ENCODE measurements around the gene PAK1.

PAK1 gene

DNA sequence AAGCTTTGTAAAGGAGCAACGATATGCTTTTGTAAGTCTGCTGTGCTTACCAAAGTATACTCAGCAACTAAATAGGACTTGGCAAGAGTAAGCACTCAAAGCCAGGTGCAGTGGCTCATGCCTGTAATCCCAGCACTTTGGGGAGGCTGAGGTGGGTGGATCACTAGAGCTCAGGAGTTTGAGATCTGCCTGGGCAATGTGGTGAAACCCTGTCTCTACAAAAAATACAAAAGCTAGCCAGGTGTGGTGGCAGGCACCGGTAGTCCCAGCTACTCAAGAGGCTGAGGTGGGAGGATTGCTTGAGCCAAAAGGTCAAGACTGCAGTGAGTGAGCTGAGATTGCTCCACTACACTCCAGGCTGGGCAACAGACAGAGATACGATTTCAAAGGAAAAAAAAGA is 67.5 kb downstream of the PAK1 start:
- Histone ChIP-seq H3K9ac (ENCODE audit: low read length) (no peak overlapping the region), H3K9me3 (ENCODE audit: control insufficient read depth, insufficient read depth, low read depth, low read length) (no peaks in the 10 kb centered on the region), H3K36me3 (ENCODE audit: control insufficient read depth, insufficient read depth, low read length) (peaks cover 4% of the 10 kb centered on the region; the same call in 1 of the 2 replicates), H3K27ac (ENCODE audit: low read depth, low read length) (no peak overlapping the region), H3K27me3 (ENCODE audit: control insufficient read depth, insufficient read depth, low read length) (no peaks in the 10 kb centered on the region), H3K4me3 (ENCODE audit: low read depth, low read length) (no peak overlapping the region), H3K4me1 (ENCODE audit: control insufficient read depth, insufficient read depth, low read length) (peaks cover 53% of the 10 kb centered on the region)

DNA sequence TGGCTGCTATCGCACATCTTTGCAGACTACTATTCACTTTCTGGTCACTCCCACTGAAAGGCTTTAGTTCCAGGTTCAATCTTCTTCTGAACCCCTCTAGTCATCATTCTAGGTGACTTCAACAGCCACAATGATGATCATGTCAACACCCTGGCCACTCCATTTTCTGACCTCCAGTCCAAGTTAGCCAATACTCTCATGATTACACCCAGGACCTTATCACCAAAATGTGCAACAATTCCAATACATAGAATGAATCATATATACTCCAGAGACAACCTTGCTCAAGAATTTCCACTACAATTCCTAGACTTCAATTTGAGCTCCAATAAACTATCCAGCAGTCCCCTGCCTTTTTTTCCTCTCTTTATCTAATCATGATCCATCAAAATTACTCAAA is 70.7 kb downstream of the PAK1 start:
- H3K4me1 ChIP-seq (ENCODE audit: control insufficient read depth, insufficient read depth, low read length) = peaks cover 32% of the 10 kb centered on the region
- no peak overlapping the region for H3K27ac ChIP-seq (ENCODE audit: low read depth, low read length)
- no peak overlapping the region for H3K4me3 ChIP-seq (ENCODE audit: low read depth, low read length)
- peaks cover 8% of the 10 kb centered on the region; the same call in 1 of the 2 replicates for H3K36me3 ChIP-seq (ENCODE audit: control insufficient read depth, insufficient read depth, low read length)
- H3K9me3 ChIP-seq (ENCODE audit: control insufficient read depth, insufficient read depth, low read depth, low read length) = no peaks in the 10 kb centered on the region
- no peaks in the 10 kb centered on the region for H3K27me3 ChIP-seq (ENCODE audit: control insufficient read depth, insufficient read depth, low read length)
- H3K9ac ChIP-seq (ENCODE audit: low read length) = no peak overlapping the region

DNA sequence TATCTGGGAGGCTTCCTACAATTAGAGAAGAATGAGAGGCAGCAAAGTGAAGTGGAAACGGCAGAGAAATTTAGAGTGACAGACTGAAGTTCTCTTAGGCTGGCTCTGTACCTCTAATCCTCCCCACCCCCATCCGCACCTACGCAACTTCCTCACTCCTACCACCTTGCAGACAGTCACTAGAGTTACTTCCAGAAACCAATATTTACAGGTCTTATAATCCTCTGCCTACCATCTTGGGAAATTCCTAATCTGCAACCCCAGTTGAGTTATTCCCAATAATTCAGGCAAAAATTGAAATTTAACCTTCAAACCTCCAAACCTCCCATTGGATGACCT is 71.7 kb downstream of the PAK1 start:
- no peak overlapping the region for H3K27ac ChIP-seq (ENCODE audit: low read depth, low read length)
- H3K27me3 ChIP-seq (ENCODE audit: control insufficient read depth, insufficient read depth, low read length) = no peaks in the 10 kb centered on the region
- H3K9me3 ChIP-seq (ENCODE audit: control insufficient read depth, insufficient read depth, low read depth, low read length) = no peaks in the 10 kb centered on the region
- peaks cover 28% of the 10 kb centered on the region for H3K4me1 ChIP-seq (ENCODE audit: control insufficient read depth, insufficient read depth, low read length)
- H3K4me3 ChIP-seq (ENCODE audit: low read depth, low read length) = no peak overlapping the region
- H3K36me3 ChIP-seq (ENCODE audit: control insufficient read depth, insufficient read depth, low read length) = peaks cover 8% of the 10 kb centered on the region; the same call in 1 of the 2 replicates
- H3K9ac ChIP-seq (ENCODE audit: low read length) = no peak overlapping the region

DNA sequence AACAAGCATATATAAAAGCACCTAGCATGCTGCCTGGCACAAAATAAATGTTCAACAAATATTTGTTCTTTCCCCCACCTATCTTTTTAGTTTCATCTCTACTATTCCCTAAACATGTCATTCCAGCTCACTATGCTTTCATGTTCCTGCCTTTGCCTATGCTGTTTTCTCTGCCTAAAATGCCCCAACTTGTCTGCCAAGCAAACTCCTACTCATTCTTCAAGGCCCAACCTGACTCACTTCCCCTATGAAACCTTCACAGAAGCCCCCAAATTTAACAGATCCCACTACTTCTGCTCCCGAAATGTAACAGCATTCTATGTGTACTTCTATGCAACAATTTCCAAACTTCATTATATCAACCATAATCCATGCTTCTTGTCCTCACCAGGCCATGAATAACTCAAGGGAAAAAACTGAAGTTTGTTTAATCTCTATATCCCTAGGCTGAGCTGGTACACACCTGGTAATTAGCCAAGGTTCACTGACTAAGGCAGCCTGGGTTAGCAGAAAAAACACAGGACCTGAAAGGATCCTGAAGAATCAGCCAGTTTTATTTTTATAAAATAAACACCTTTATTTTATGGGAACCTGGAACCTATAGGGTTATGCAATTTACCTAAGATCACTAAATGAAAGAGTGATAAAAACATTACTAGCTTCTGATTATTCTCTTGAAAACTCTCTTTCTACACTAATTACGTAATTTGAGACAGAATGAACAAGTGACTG is 72.2 kb downstream of the PAK1 start:
- Histone ChIP-seq H3K4me1 (ENCODE audit: control insufficient read depth, insufficient read depth, low read length) (peaks cover 28% of the 10 kb centered on the region), H3K9me3 (ENCODE audit: control insufficient read depth, insufficient read depth, low read depth, low read length) (no peaks in the 10 kb centered on the region), H3K36me3 (ENCODE audit: control insufficient read depth, insufficient read depth, low read length) (peaks cover 8% of the 10 kb centered on the region; the same call in 1 of the 2 replicates), H3K27ac (ENCODE audit: low read depth, low read length) (no peak overlapping the region), H3K27me3 (ENCODE audit: control insufficient read depth, insufficient read depth, low read length) (no peaks in the 10 kb centered on the region), H3K4me3 (ENCODE audit: low read depth, low read length) (no peak overlapping the region), H3K9ac (ENCODE audit: low read length) (no peak overlapping the region)

DNA sequence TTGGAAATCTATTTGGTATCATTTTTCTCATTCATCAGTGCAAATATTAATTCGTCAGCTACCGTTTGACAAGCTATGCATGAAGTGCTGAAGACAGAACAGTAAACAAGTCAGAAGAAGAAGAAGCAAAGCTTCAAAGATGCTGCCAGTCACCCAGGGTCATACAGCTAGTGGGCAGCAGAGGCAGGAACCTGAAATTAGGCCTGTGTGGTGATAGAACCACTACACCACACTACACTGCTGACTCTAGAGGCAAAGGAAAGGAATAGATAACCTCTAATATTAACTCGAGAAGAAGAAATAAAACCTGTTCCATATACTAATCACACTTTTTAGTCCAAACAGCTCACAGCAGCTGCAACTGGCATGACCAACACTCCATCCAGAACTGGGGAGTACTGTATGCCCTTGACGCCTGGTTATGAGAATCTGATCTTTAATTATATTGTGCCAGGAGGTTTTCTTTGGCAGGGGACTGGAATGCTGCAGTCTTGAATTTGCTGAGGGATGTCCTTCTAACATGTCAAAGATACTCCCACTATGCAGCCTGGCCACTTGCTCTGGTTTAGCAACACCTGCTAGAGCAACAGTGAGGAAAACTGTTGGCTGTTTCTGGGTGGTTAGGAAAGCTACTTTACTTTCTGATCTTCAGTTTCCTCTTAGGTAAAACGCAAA is 73.0 kb downstream of the PAK1 start:
- no peak overlapping the region for H3K4me3 ChIP-seq (ENCODE audit: low read depth, low read length)

DNA sequence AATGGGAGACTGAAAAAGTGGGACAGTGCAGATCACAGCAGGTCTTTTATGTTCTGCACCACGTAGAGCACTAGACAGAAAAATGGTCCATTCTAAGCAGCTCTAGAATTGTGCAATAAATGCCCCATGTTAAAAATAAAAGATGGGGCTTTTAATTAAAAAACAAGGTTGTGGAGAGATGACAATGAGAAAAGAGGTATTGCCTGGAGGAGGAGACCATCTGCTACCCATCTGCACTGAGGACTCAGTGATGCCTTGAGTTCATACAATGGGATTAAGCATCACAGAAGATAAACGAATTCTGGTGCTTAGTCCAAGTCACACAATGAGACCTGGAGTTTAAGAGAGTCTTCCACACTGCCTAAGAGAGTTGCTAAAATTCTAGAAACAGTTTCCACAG is 73.6 kb downstream of the PAK1 start:
- Histone ChIP-seq H3K27me3 (ENCODE audit: control insufficient read depth, insufficient read depth, low read length) (no peaks in the 10 kb centered on the region), H3K36me3 (ENCODE audit: control insufficient read depth, insufficient read depth, low read length) (peaks cover 8% of the 10 kb centered on the region; the same call in 1 of the 2 replicates), H3K9me3 (ENCODE audit: control insufficient read depth, insufficient read depth, low read depth, low read length) (no peaks in the 10 kb centered on the region), H3K4me1 (ENCODE audit: control insufficient read depth, insufficient read depth, low read length) (peaks cover 33% of the 10 kb centered on the region), H3K9ac (ENCODE audit: low read length) (no peak overlapping the region), H3K4me3 (ENCODE audit: low read depth, low read length) (no peak overlapping the region), H3K27ac (ENCODE audit: low read depth, low read length) (no peak overlapping the region)

More for the DNA sequence above, 73.0 kb downstream of the PAK1 start:
- no peaks in the 10 kb centered on the region for H3K9me3 ChIP-seq (ENCODE audit: control insufficient read depth, insufficient read depth, low read depth, low read length)
- H3K36me3 ChIP-seq (ENCODE audit: control insufficient read depth, insufficient read depth, low read length) = peaks cover 8% of the 10 kb centered on the region; the same call in 1 of the 2 replicates
- no peaks in the 10 kb centered on the region for H3K27me3 ChIP-seq (ENCODE audit: control insufficient read depth, insufficient read depth, low read length)
- peaks cover 31% of the 10 kb centered on the region for H3K4me1 ChIP-seq (ENCODE audit: control insufficient read depth, insufficient read depth, low read length)
- H3K9ac ChIP-seq (ENCODE audit: low read length) = no peak overlapping the region
- H3K27ac ChIP-seq (ENCODE audit: low read depth, low read length) = no peak overlapping the region

DNA sequence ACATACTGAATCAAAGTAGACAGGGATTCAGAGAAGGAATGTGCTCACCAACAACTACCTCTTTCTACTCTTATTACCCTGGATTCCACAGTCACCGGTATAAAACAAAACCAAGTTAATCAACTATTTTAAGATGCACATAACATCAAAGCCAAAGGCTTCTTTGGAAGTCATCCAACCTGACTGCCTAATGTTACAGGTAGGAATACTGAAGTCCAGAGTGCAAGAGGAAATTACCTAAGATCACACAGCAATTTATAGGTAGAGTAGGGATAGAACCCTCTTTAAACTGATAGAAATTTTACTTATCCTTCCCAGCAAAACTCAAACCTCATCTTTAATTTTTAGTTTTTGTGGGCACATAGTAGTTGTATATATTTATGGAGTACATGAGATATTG is 76.3 kb downstream of the PAK1 start:
- no peak overlapping the region for H3K27ac ChIP-seq (ENCODE audit: low read depth, low read length)

DNA sequence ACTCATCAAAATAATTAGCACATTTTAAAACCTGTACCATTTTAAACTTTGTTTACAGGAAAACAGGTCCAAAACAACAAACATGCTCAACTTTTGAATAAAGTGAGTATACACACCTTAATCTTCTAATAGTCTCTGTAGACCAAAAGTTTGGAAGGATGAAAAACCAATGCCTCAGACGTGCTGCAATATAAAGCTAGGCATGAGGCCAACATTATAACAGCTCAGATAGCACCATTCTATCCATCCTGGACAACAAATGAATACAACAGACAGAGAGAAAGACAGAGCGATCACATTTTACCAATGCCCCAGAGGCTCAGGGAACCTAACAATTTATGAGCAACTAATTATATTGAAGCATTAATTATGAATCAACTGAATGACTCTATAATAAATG is 77.0 kb downstream of the PAK1 start:
- peaks cover 18% of the 10 kb centered on the region for H3K4me1 ChIP-seq (ENCODE audit: control insufficient read depth, insufficient read depth, low read length)
- no peak overlapping the region for H3K4me3 ChIP-seq (ENCODE audit: low read depth, low read length)
- peaks cover 3% of the 10 kb centered on the region; the same call in 1 of the 2 replicates for H3K36me3 ChIP-seq (ENCODE audit: control insufficient read depth, insufficient read depth, low read length)
- H3K27ac ChIP-seq (ENCODE audit: low read depth, low read length) = no peak overlapping the region
- H3K9ac ChIP-seq (ENCODE audit: low read length) = no peak overlapping the region
- no peaks in the 10 kb centered on the region for H3K27me3 ChIP-seq (ENCODE audit: control insufficient read depth, insufficient read depth, low read length)
- no peaks in the 10 kb centered on the region for H3K9me3 ChIP-seq (ENCODE audit: control insufficient read depth, insufficient read depth, low read depth, low read length)

More for the DNA sequence above, 76.3 kb downstream of the PAK1 start:
- H3K9me3 ChIP-seq (ENCODE audit: control insufficient read depth, insufficient read depth, low read depth, low read length) = no peaks in the 10 kb centered on the region
- no peaks in the 10 kb centered on the region for H3K27me3 ChIP-seq (ENCODE audit: control insufficient read depth, insufficient read depth, low read length)
- H3K9ac ChIP-seq (ENCODE audit: low read length) = no peak overlapping the region
- peaks cover 25% of the 10 kb centered on the region for H3K4me1 ChIP-seq (ENCODE audit: control insufficient read depth, insufficient read depth, low read length)
- no peak overlapping the region for H3K4me3 ChIP-seq (ENCODE audit: low read depth, low read length)
- H3K36me3 ChIP-seq (ENCODE audit: control insufficient read depth, insufficient read depth, low read length) = peaks cover 3% of the 10 kb centered on the region; the same call in 1 of the 2 replicates

DNA sequence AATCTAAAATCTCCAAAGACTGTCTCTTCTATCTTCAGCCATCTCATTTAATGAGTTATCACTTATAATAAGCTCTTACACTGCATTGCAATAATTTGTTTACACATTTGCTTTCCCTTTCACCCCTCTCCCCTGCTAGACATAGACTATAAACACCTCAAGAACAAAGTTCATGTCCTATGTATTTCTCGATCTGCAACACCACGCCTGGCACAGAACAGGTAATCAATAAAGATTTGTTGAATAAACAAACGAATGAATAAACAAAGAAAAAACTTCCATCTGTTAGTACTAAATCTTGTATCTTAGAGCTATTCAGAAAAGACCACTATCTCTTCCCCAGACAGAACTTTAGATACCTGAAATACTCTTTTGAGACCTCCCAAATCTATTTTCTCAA is 77.6 kb downstream of the PAK1 start:
- Histone ChIP-seq H3K9me3 (ENCODE audit: control insufficient read depth, insufficient read depth, low read depth, low read length) (no peaks in the 10 kb centered on the region), H3K36me3 (ENCODE audit: control insufficient read depth, insufficient read depth, low read length) (peaks cover 8% of the 10 kb centered on the region), H3K27ac (ENCODE audit: low read depth, low read length) (no peak overlapping the region), H3K4me1 (ENCODE audit: control insufficient read depth, insufficient read depth, low read length) (peaks cover 13% of the 10 kb centered on the region; the same call in 1 of the 2 replicates), H3K9ac (ENCODE audit: low read length) (no peak overlapping the region), H3K4me3 (ENCODE audit: low read depth, low read length) (no peak overlapping the region), H3K27me3 (ENCODE audit: control insufficient read depth, insufficient read depth, low read length) (no peaks in the 10 kb centered on the region)

DNA sequence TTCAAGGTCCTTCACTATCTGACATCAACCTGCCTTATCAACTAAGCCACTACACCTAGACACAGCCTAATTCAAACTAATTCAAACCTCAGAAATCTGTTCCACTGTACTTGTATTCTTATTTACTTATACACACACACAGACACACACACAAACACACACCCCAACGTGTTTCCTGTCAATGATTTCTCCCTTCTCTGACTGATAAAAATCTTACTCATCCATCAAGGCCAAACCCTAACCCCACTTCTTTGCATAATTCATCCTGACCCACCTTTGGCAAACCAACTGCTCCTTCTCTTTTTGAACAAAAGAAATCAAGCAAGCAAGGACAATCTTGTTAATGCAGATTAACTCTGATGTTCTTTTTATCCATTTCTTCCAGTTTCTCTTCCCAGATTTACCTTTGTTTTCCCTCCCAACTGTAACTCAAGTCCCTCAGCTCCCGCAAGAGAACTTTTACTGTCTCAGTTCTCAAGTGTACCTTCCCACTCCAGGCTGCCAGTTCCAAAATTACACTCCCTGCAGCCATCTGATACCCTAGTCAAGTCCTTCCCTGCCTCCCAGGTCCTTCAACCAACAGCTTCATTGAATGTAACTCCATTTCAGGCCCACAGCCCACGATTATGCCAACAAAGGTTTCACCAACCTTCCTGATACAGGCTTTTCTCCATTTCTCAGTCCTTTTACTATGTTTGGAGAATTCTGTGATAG is 78.3 kb downstream of the PAK1 start:
- H3K4me3 ChIP-seq (ENCODE audit: low read depth, low read length) = no peak overlapping the region
- H3K9me3 ChIP-seq (ENCODE audit: control insufficient read depth, insufficient read depth, low read depth, low read length) = no peaks in the 10 kb centered on the region
- H3K27ac ChIP-seq (ENCODE audit: low read depth, low read length) = no peak overlapping the region
- no peak overlapping the region for H3K9ac ChIP-seq (ENCODE audit: low read length)
- no peaks in the 10 kb centered on the region for H3K27me3 ChIP-seq (ENCODE audit: control insufficient read depth, insufficient read depth, low read length)
- H3K4me1 ChIP-seq (ENCODE audit: control insufficient read depth, insufficient read depth, low read length) = peaks cover 13% of the 10 kb centered on the region; the same call in 1 of the 2 replicates
- H3K36me3 ChIP-seq (ENCODE audit: control insufficient read depth, insufficient read depth, low read length) = peaks cover 15% of the 10 kb centered on the region

DNA sequence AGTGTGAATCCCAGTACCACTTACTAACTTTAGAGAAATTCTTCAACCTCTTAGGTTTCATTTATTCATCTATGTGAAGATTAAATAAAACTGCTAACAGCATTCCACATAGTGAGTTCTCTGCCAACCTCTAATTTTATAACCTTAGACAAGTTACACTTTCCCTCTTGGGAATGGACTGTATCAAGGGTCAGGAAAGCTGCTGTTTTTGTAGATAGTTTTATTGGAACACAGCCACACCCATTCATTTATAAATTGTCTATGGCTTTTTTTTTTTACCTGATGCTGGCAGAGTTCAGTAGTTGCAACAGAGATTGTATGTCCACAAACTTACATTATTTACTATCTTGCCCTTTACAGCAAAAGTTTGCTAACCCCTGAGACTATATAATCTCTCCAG is 81.1 kb downstream of the PAK1 start:
- Histone ChIP-seq H3K9me3 (ENCODE audit: control insufficient read depth, insufficient read depth, low read depth, low read length) (no peaks in the 10 kb centered on the region), H3K4me1 (ENCODE audit: control insufficient read depth, insufficient read depth, low read length) (peaks cover 13% of the 10 kb centered on the region; the same call in 1 of the 2 replicates), H3K27ac (ENCODE audit: low read depth, low read length) (no peak overlapping the region), H3K27me3 (ENCODE audit: control insufficient read depth, insufficient read depth, low read length) (no peaks in the 10 kb centered on the region), H3K9ac (ENCODE audit: low read length) (no peak overlapping the region), H3K36me3 (ENCODE audit: control insufficient read depth, insufficient read depth, low read length) (peaks cover 33% of the 10 kb centered on the region), H3K4me3 (ENCODE audit: low read depth, low read length) (no peak overlapping the region)

Data from HUES6 (cell line).